SU-DHL-6 (cell line): ENCODE data around the gene TIMP1.

Experiments used
- EZH2phosphoT487 ChIP-seq: fragments of 200-600 bp; sonication (generic), shearing (Covaris generic); conservative IDR thresholded peaks from 2 replicates; pipeline ENCODE4 v1.6.1; 2018; ENCODE audit warnings: mild to moderate bottlenecking, antibody characterized with exemption, low read length, moderate library complexity, mixed read lengths
- TF ChIP-seq, protein P1 (sequence below): fragments of 200-600 bp; sonication (generic); IDR thresholded peaks from one replicate; pipeline ENCODE4 v1.5.1; 2017; ENCODE audit warnings: antibody characterized with exemption, mild to moderate bottlenecking, low read length, moderate library complexity; ENCODE audit not compliant: insufficient read depth, poor library complexity, severe bottlenecking

GRCh38 chrX:47563801-47564315 is 18.4 kb upstream of the TIMP1 start:
- TF ChIP-seq, protein P1, sequence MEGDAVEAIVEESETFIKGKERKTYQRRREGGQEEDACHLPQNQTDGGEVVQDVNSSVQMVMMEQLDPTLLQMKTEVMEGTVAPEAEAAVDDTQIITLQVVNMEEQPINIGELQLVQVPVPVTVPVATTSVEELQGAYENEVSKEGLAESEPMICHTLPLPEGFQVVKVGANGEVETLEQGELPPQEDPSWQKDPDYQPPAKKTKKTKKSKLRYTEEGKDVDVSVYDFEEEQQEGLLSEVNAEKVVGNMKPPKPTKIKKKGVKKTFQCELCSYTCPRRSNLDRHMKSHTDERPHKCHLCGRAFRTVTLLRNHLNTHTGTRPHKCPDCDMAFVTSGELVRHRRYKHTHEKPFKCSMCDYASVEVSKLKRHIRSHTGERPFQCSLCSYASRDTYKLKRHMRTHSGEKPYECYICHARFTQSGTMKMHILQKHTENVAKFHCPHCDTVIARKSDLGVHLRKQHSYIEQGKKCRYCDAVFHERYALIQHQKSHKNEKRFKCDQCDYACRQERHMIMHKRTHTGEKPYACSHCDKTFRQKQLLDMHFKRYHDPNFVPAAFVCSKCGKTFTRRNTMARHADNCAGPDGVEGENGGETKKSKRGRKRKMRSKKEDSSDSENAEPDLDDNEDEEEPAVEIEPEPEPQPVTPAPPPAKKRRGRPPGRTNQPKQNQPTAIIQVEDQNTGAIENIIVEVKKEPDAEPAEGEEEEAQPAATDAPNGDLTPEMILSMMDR = no peak
- no peak for TF ChIP-seq EZH2phosphoT487
